RWPE2 (cell line): ENCODE data around the gene ZNF398.

Source experiments
- ATAC-seq: fragments of 200-7000 bp; cut with Tn5 transposase; 3 replicates; pipeline ENCODE4 v1.9.1; 2021; ENCODE audit warnings: low read depth
- DNase-seq: peaks from one replicate; pipeline ENCODE4 v3.0.0-alpha.2; 2020; ENCODE audit warnings: low spot score
- H3K27ac ChIP-seq: fragments of 450-650 bp; 2 replicates; pipeline ENCODE4 v1.5.1; 2017; ENCODE audit warnings: mild to moderate bottlenecking; ENCODE audit not compliant: poor library complexity, severe bottlenecking
- H3K27me3 ChIP-seq: fragments of 250-450 bp; sonication (Bioruptor Pico); 2 replicates; pipeline ENCODE4 v1.5.1; 2021; ENCODE audit warnings: mild to moderate bottlenecking, moderate library complexity; ENCODE audit not compliant: insufficient read depth, poor library complexity, severe bottlenecking
- H3K36me3 ChIP-seq: fragments of 250-450 bp; sonication (Bioruptor Pico); 2 replicates; pipeline ENCODE4 v1.5.1; 2020; ENCODE audit warnings: low read depth, mild to moderate bottlenecking, moderate library complexity
- H3K4me1 ChIP-seq: fragments of 250-450 bp; sonication (Bioruptor Pico); 2 replicates; pipeline ENCODE4 v1.5.1; 2021; ENCODE audit warnings: mild to moderate bottlenecking, moderate library complexity; ENCODE audit not compliant: insufficient read depth, poor library complexity, severe bottlenecking
- H3K4me3 ChIP-seq: fragments of 250-450 bp; sonication (Bioruptor Pico); 2 replicates; pipeline ENCODE4 v1.5.1; 2021; ENCODE audit warnings: mild to moderate bottlenecking, moderate library complexity; ENCODE audit not compliant: severe bottlenecking
- H3K9me3 ChIP-seq: fragments of 250-450 bp; sonication (Bioruptor Pico); 2 replicates; pipeline ENCODE4 v1.5.1; 2021; ENCODE audit warnings: mild to moderate bottlenecking, moderate library complexity; ENCODE audit not compliant: severe bottlenecking
- TF ChIP-seq, protein P1 (sequence below): fragments of 450-650 bp; IDR thresholded peaks from one replicate; pipeline ENCODE4 v1.5.1; 2017; ENCODE audit warnings: mild to moderate bottlenecking, moderate library complexity; ENCODE audit not compliant: poor library complexity, severe bottlenecking

ZNF398 gene

DNA sequence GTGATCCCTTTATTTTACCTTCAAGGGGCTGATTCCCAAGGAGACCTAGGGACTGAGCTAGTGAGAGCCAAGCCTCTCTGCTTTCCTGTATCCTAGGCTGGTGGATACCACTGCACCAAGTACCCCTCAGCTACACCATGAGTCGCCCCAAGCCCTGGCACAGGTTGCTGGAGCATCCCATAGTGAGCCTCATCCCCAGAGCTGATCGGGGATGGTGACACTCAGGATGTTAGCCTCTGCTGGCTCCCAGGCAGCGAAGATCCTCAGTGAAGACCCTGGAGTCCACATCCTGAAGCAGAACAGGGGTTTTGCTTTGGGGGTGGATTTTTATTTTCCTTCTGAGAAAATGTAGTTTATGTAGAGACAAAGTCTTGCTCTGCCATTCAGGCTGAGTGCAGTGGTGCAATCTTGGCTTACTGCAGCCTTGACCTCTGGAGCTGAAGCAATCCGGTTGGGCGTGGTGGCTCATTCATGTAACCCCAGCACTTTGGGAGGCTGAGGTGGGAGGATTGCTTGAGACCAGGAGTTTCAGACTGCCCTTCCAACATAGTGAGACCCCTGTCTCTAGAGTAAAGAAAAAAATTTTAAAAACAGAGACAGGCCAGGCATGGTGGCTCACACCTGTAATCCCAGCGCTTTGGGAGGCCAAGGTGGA, 79.7 kb downstream of the ZNF398 start:
- ATAC-seq, result peak; percentile 13; the same call in 1 of the 3 replicates
- no peaks in the 10 kb centered on the region for H3K4me1 ChIP-seq
- H3K27ac ChIP-seq, result no peak overlapping the region
- peaks cover 17% of the 10 kb centered on the region for H3K36me3 ChIP-seq
- TF ChIP-seq, protein P1, sequence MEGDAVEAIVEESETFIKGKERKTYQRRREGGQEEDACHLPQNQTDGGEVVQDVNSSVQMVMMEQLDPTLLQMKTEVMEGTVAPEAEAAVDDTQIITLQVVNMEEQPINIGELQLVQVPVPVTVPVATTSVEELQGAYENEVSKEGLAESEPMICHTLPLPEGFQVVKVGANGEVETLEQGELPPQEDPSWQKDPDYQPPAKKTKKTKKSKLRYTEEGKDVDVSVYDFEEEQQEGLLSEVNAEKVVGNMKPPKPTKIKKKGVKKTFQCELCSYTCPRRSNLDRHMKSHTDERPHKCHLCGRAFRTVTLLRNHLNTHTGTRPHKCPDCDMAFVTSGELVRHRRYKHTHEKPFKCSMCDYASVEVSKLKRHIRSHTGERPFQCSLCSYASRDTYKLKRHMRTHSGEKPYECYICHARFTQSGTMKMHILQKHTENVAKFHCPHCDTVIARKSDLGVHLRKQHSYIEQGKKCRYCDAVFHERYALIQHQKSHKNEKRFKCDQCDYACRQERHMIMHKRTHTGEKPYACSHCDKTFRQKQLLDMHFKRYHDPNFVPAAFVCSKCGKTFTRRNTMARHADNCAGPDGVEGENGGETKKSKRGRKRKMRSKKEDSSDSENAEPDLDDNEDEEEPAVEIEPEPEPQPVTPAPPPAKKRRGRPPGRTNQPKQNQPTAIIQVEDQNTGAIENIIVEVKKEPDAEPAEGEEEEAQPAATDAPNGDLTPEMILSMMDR, result no peak
- no peaks in the 10 kb centered on the region for H3K9me3 ChIP-seq
- H3K4me3 ChIP-seq, result no peak overlapping the region
- no peak for DNase-seq
- H3K27me3 ChIP-seq, result no peaks in the 10 kb centered on the region

DNA sequence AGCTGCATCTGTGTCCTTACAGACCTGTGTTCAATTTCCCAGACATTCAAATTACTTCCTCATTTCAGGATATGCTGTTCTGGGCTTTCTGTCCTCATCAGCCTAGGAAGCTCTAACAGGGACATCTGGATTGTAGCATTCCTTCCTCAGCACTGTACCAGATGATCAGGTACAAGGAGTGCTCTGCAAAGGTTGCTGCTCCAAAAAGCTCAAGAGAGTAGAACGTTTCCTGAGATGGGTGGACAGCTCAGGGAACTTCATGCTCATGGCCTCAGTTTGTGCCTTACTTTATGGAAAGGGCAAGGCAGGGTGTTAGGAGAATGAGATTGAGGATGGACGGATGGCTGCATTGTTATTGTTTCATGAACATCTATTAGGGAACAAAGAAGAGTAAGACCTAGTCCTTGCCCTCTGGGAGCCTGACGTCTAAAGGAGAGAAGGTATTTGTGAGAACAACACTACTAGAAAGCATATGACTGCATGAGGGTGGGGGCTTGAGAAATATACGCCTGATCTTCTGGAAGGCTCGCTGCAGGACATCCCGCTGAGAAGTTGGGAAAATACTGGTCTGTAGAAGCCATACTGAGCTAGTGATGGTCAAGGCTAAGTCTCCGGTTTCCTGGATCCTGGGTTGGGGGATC, 81.7 kb downstream of the ZNF398 start:
- H3K27me3 ChIP-seq, result no peaks in the 10 kb centered on the region
- no peak overlapping the region for H3K27ac ChIP-seq
- no peak overlapping the region for H3K4me3 ChIP-seq
- ATAC-seq (no peak), DNase-seq (no peak)
- peaks cover 18% of the 10 kb centered on the region for H3K4me1 ChIP-seq
- H3K36me3 ChIP-seq, result peaks cover 7% of the 10 kb centered on the region; the same call in 1 of the 2 replicates
- no peaks in the 10 kb centered on the region for H3K9me3 ChIP-seq
- TF ChIP-seq, protein P1, result no peak

DNA sequence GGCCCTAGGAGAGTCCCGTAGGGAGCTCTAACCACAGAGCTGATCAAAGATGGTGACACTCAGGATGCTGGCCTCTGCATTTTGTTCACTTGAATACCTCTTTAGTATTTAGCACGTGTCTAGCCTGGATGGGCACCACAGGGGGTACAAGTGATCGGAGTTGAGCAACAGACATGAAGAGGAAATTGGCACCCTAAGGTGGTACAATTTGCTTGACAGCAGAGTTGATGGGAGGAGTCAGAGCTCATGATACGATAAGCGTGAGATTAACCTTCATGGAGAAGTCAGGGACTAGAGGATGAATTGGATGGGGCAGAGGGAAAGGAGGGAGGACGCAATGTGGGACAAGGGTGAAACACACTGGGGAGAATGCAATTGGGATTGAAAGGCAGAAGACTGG, 82.3 kb downstream of the ZNF398 start:
- no peak overlapping the region for H3K4me3 ChIP-seq
- ATAC-seq, result no peak
- H3K4me1 ChIP-seq, result peaks cover 23% of the 10 kb centered on the region
- H3K9me3 ChIP-seq, result no peaks in the 10 kb centered on the region
- H3K27me3 ChIP-seq, result no peaks in the 10 kb centered on the region
- no peak overlapping the region for H3K27ac ChIP-seq
- peaks cover 3% of the 10 kb centered on the region; the same call in 1 of the 2 replicates for H3K36me3 ChIP-seq
- no peak for DNase-seq
- TF ChIP-seq, protein P1, result no peak

DNA sequence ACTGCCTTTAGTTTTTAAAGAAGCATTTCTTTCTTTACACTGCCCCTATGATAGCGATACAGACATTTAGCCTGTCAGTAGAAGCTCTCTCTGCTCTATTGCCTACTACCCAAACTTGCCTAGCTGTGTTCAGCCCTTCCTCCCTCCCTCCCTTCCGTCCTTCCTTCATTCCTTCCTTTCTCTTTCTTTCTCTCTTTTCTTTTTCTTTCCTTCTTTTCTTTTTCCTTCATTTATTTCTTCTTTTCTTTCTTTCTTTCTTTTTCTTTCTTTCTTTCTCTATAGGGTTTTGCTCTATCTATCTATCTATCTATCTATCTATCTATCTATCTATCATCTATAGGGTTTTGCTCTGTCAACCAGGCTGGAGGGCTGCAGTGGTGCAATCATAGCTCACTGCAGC, 85.1 kb downstream of the ZNF398 start:
- TF ChIP-seq, protein P1, result no peak
- Histone ChIP-seq H3K27me3 (no peaks in the 10 kb centered on the region), H3K4me1 (peaks cover 23% of the 10 kb centered on the region), H3K9me3 (no peaks in the 10 kb centered on the region), H3K36me3 (no peaks in the 10 kb centered on the region), H3K4me3 (no peak overlapping the region), H3K27ac (peak overlapping the region; percentile 98)
- ATAC-seq (no peak), DNase-seq (no peak)
